Esophagus squamous epithelium (tissue), 4 donors: ENCODE results near the gene SLC17A3.

Experiments used
- CTCF ChIP-seq, 6 experiments: fragments of 450-650 bp in 4 of 6; fragments of 200-600 bp in 2 of 6; sonication (generic) in 2 of 6; IDR thresholded peaks; one replicate each; pipeline ENCODE4 v1.5.1; 2016 to 2019; ENCODE audit warnings: antibody characterized with exemption in 6 of 6, mild to moderate bottlenecking in 4 of 6, moderate library complexity in 4 of 6
- POLR2A ChIP-seq, 4 donors: fragments of 450-650 bp; IDR thresholded peaks; one replicate each; pipeline ENCODE4 v1.6.1; 2017; ENCODE audit warnings: antibody characterized with exemption in 4 of 4, mild to moderate bottlenecking in 4 of 4, moderate library complexity in 3 of 4

DNA sequence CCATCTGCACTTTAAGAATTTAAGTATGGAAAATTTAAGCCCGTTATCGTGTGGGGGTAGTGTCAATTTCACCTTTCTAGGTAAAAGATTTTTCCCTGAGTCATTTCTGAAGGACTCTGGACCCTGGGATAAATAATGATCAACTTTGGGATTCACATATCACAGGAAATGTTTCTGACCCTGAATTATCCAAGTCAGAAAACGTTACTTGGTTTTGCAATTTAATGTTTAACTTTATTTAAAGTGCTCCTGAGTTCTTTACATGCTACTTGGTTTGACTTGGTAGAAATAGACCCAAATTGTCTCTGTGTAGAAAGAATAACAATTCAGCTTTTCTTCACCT lies 1.5 kb upstream of the SLC17A3 start:
- no peak for TF ChIP-seq CTCF (IDR thresholded peaks at IDR 0.05)
- no peak for TF ChIP-seq POLR2A (IDR thresholded peaks at IDR 0.05)
